GM23248 (cell line): ENCODE measurements around the gene WDR46. TPM values are rescaled to one million over a fixed set of nuclear protein-coding genes. Genes with fewer than 3 reads are reported as not detected.

ENCODE experiments used
- DNase-seq: peaks from one replicate; pipeline ENCODE4 v3.0.0-alpha.2; 2015
- H2AFZ ChIP-seq: fragments of 200-600 bp; sonication (generic); 2 replicates; pipeline ENCODE4 v1.6.1; 2016; ENCODE audit warnings: antibody characterized with exemption
- H3F3A ChIP-seq: fragments of 200-600 bp; sonication (generic); 2 replicates; pipeline ENCODE4 v1.6.1; 2016; ENCODE audit warnings: mild to moderate bottlenecking, antibody characterized with exemption, mixed run types; ENCODE audit not compliant: insufficient read depth
- H3K27ac ChIP-seq: fragments of 200-600 bp; sonication (generic); 2 replicates; pipeline ENCODE4 v1.5.1; 2016; ENCODE audit warnings: mild to moderate bottlenecking
- H3K27me3 ChIP-seq: fragments of 200-600 bp; sonication (generic); replicated peaks from 2 replicates; pipeline ENCODE4 v1.6.1; 2016; ENCODE audit warnings: mild to moderate bottlenecking; ENCODE audit not compliant: insufficient read depth
- H3K36me3 ChIP-seq: fragments of 200-600 bp; sonication (generic); 2 replicates; pipeline ENCODE4 v1.6.1; 2016; ENCODE audit warnings: low read depth, mild to moderate bottlenecking
- H3K4me1 ChIP-seq: fragments of 200-600 bp; sonication (generic); 2 replicates; pipeline ENCODE4 v1.6.1; 2016; ENCODE audit warnings: mild to moderate bottlenecking; ENCODE audit not compliant: insufficient read depth
- H3K4me2 ChIP-seq: fragments of 200-600 bp; sonication (generic); one replicate; pipeline ENCODE4 v1.6.1; 2016; ENCODE audit warnings: mild to moderate bottlenecking; ENCODE audit not compliant: unreplicated experiment
- H3K4me3 ChIP-seq: fragments of 200-600 bp; sonication (generic); 2 replicates; pipeline ENCODE4 v1.5.1; 2016; ENCODE audit warnings: mild to moderate bottlenecking
- H3K79me2 ChIP-seq: fragments of 200-600 bp; sonication (generic); 2 replicates; pipeline ENCODE4 v1.6.1; 2016; ENCODE audit warnings: mild to moderate bottlenecking; ENCODE audit not compliant: insufficient read depth
- H3K9ac ChIP-seq: fragments of 200-600 bp; sonication (generic); 2 replicates; pipeline ENCODE4 v1.6.1; 2016; ENCODE audit warnings: mild to moderate bottlenecking
- H3K9me2 ChIP-seq: fragments of 200-600 bp; sonication (generic); 2 replicates; pipeline ENCODE4 v1.6.1; 2016; ENCODE audit warnings: mixed run types, mild to moderate bottlenecking, moderate library complexity; ENCODE audit not compliant: insufficient read depth
- H3K9me3 ChIP-seq: fragments of 200-600 bp; sonication (generic); one replicate; pipeline ENCODE4 v1.6.1; 2017; ENCODE audit warnings: low read depth
- H4K20me1 ChIP-seq: fragments of 200-600 bp; sonication (generic); 2 replicates; pipeline ENCODE4 v1.6.0; 2016; ENCODE audit not compliant: insufficient read depth
- EZH2 ChIP-seq: fragments of 200-600 bp; sonication (generic); IDR thresholded peaks from 2 replicates; pipeline ENCODE4 v1.6.1; 2018; ENCODE audit warnings: antibody characterized with exemption, mild to moderate bottlenecking; ENCODE audit not compliant: insufficient read depth, poor library complexity, severe bottlenecking
- EZH2phosphoT487 ChIP-seq: fragments of 200-600 bp; sonication (generic); IDR thresholded peaks from 2 replicates; pipeline ENCODE4 v1.6.1; 2018; ENCODE audit warnings: antibody characterized with exemption, moderate library complexity, mild to moderate bottlenecking, low read depth; ENCODE audit not compliant: insufficient read depth
- WGBS, 2 experiments: methylation state at CpG; one replicate each; pipeline ENCODE4 v1.1.6; 2015 to 2017; ENCODE audit warnings: low lambda C conversion rate in 2 of 2, low coverage in 1 of 2; ENCODE audit errors: missing lambda C conversion rate in 2 of 2; 5-methylcytosine and 5-hydroxymethylcytosine counted together
- in situ Hi-C: fragments of 300-500 bp; cut with MboI; formaldehyde crosslinking; loops from 2 replicates; pipeline ENCODE4 v1.15.0; 2020
- polyA plus RNA-seq: library from polyadenylated mRNA; unstranded; fragments of >200 nt; fragmentation: Nextera tagmentation; extraction: Ambion mirVana; gene quantifications from 2 replicates; pipeline ENCODE4 v1.2.1, GENCODE V29; 2016
- total RNA-seq: library from RNA; depleted of rRNA; stranded (reverse); fragments of >200 nt; shearing (Covaris generic); gene quantifications from 2 replicates; pipeline ENCODE4 v1.2.3, GENCODE V29; 2014

The WDR46 gene
- total and polyA plus RNA-seq, 2 experiments from 2014 or later, result 64.4 to 79.4 TPM

GRCh38 chr6:33279971-33280511 is 9.0 kb downstream of the WDR46 start:
- Histone ChIP-seq H3K4me2 (no peak overlapping the region), H3K27me3 (no peaks in the 10 kb centered on the region), H3K9me3 (no peaks in the 10 kb centered on the region), H3K4me3 (no peak overlapping the region), H3K79me2 (peaks cover 36% of the 10 kb centered on the region), H3K9ac (no peak overlapping the region), H3K36me3 (peaks cover 39% of the 10 kb centered on the region; the same call in 1 of the 2 replicates), H3K9me2 (no peaks in the 10 kb centered on the region), H3F3A (peaks cover 34% of the 10 kb centered on the region), H3K27ac (no peak overlapping the region), H2AFZ (no peak overlapping the region), H3K4me1 (peaks cover 16% of the 10 kb centered on the region), H4K20me1 (no peaks in the 10 kb centered on the region; the same call in 1 of the 2 replicates)
- no peak for TF ChIP-seq EZH2
- TF ChIP-seq EZH2phosphoT487, result no peak
- 67 to 81% methylated on average over 4 to 5 of the region's 5 CpGs for WGBS, 2 experiments
- in situ Hi-C loops, result no loop called here
- peak; percentile 72 for DNase-seq

- H3K4me1 ChIP-seq, result peaks cover 24% of the 10 kb centered on the region
- no peaks in the 10 kb centered on the region for H3K9me3 ChIP-seq
- H3K9ac ChIP-seq, result no peak overlapping the region
- no peaks in the 10 kb centered on the region for H3K27me3 ChIP-seq
- H3K4me3 ChIP-seq, result no peak overlapping the region
- no peak overlapping the region for H2AFZ ChIP-seq
- H3F3A ChIP-seq, result peaks cover 41% of the 10 kb centered on the region
- no peaks in the 10 kb centered on the region; the same call in 1 of the 2 replicates for H4K20me1 ChIP-seq
- TF ChIP-seq EZH2, result no peak
- WGBS, 2 experiments, result 71 to 73% methylated on average over 13 of the region's 13 CpGs
- H3K4me2 ChIP-seq, result no peak overlapping the region
- H3K79me2 ChIP-seq, result peaks cover 36% of the 10 kb centered on the region
- DNase-seq, result no peak
- no peak overlapping the region for H3K27ac ChIP-seq
- no peaks in the 10 kb centered on the region for H3K9me2 ChIP-seq
- peaks cover 40% of the 10 kb centered on the region for H3K36me3 ChIP-seq
- in situ Hi-C loops, result no loop called here
Observed at GRCh38 chr6:33279257-33279695, 9.8 kb downstream of the WDR46 start.

GRCh38 chr6:33278810-33279209 is 10.2 kb downstream of the WDR46 start:
- TF ChIP-seq EZH2 (no peak), EZH2phosphoT487 (no peak)
- DNase-seq, result no peak
- Histone ChIP-seq H4K20me1 (peaks cover 3% of the 10 kb centered on the region; the same call in 1 of the 2 replicates), H3K27me3 (no peaks in the 10 kb centered on the region), H3K36me3 (peaks cover 40% of the 10 kb centered on the region), H3K27ac (no peak overlapping the region), H3K4me2 (no peak overlapping the region), H3K9me2 (no peaks in the 10 kb centered on the region), H2AFZ (no peak overlapping the region), H3K4me3 (no peak overlapping the region), H3K9me3 (no peaks in the 10 kb centered on the region), H3K9ac (no peak overlapping the region), H3K79me2 (peaks cover 37% of the 10 kb centered on the region), H3F3A (peaks cover 46% of the 10 kb centered on the region), H3K4me1 (peaks cover 28% of the 10 kb centered on the region)
- in situ Hi-C loops, result no loop called here
- WGBS, 2 experiments, result 92% methylated on average over 3 of the region's 3 CpGs

- H3K4me2 ChIP-seq, result no peak overlapping the region
- peak; percentile 40 for DNase-seq
- H3K4me1 ChIP-seq, result peaks cover 33% of the 10 kb centered on the region
- H3K27me3 ChIP-seq, result no peaks in the 10 kb centered on the region
- no peak overlapping the region for H2AFZ ChIP-seq
- H3K9ac ChIP-seq, result no peak overlapping the region
- no peaks in the 10 kb centered on the region for H3K9me2 ChIP-seq
- H3K79me2 ChIP-seq, result peaks cover 37% of the 10 kb centered on the region
- H3K27ac ChIP-seq, result no peak overlapping the region
- WGBS, 2 experiments, result 72 to 73% methylated on average over 9 of the region's 9 CpGs
- H3K4me3 ChIP-seq, result no peak overlapping the region
- H3K9me3 ChIP-seq, result no peaks in the 10 kb centered on the region
- in situ Hi-C loops, result no loop called here
- peaks cover 40% of the 10 kb centered on the region for H3K36me3 ChIP-seq
- peaks cover 50% of the 10 kb centered on the region for H3F3A ChIP-seq
- TF ChIP-seq EZH2 (no peak), EZH2phosphoT487 (no peak)
- peaks cover 4% of the 10 kb centered on the region; the same call in 1 of the 2 replicates for H4K20me1 ChIP-seq
Observed at GRCh38 chr6:33278392-33278741, 10.7 kb downstream of the WDR46 start.
